ENCODE measurements around the gene PSMG1. TPM values are rescaled to one million over a fixed set of nuclear protein-coding genes. Genes with fewer than 3 reads are reported as not detected.
"Not testable (repeated sequence)": the region's sequence is repeated elsewhere in the genome, so short reads cannot be mapped to it uniquely, and the experiment has no call there.

The PSMG1 gene
- total RNA-seq, 1 donor from 2014 or later, result 18.2 TPM

DNA sequence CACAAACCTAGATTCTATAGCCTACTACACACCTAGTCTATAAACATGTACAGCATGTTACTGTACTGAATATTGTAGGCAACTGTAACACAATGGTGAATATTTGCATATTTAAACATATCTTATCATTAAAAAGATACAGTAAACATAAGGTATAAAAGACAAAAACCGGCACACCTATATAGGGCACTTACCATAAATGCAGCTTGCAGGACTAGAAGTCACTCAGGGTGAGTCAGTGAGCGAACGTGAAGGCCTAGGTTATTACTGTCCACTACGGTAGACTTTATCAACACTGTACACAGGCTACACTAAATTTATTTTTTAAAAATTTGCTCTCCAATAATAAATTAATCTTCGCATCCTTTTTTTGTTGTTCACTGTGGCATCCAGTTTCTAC is 13.3 kb downstream of the PSMG1 start:
- intact Hi-C loops (cut with DNase I), result no loop called here
- DNase-seq (ENCODE audit: low spot score) (no peak), ATAC-seq (no peak)

DNA sequence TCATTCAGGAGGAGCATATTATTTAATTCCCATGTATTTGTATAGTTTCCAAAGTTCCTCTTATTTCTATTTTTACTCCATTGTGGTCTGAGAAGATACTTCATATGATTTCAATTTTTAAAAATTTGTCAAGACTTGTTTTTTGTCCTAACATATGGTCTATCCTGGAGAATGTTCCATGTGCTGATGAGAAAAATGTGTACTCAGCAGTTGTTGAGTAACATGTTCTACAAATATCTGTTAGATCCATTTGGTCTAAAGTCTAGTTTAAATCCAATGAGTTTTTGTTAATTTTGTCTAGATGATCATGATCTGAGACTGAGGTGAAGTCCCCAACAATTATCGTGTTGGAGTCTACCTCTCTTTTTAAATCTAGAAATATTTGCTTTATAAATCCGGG is 14.5 kb downstream of the PSMG1 start:
- intact Hi-C loops (cut with DNase I), result no loop called here
- no peak for DNase-seq (ENCODE audit: low spot score)
- ATAC-seq, result no peak

DNA sequence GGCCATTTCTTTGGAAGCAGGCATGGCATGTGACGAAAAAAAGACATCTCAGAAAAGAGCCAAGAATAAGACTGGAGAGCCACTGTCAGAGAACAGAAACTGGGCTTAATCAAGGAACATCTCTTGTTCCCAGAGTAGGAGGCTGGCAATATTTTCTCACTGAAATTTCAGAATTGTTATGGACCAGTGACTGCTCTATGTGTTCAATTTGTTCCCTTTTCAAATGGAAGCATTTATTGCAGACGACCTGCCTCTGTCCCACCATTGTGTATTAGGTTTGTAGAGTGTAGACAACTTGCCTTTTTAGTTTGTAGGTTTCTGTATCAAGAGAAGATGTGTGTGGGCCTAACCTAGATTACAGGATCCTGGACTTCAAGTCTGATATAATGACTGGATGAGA is 18.7 kb downstream of the PSMG1 start:
- DNase-seq (ENCODE audit: low spot score), result no peak
- no peak for ATAC-seq
- intact Hi-C loops (cut with DNase I), result no loop called here

GRCh38 chr21:39161064-39161463 is 22.2 kb downstream of the PSMG1 start:
- DNase-seq (ENCODE audit: low spot score), result no peak
- ATAC-seq, result no peak
- intact Hi-C loops (cut with DNase I), result no loop called here

- intact Hi-C loops (cut with DNase I), result no loop called here
- no peak for DNase-seq (ENCODE audit: low spot score)
- ATAC-seq, result no peak
Observed at GRCh38 chr21:39159342-39160063, 23.7 kb downstream of the PSMG1 start.

DNA sequence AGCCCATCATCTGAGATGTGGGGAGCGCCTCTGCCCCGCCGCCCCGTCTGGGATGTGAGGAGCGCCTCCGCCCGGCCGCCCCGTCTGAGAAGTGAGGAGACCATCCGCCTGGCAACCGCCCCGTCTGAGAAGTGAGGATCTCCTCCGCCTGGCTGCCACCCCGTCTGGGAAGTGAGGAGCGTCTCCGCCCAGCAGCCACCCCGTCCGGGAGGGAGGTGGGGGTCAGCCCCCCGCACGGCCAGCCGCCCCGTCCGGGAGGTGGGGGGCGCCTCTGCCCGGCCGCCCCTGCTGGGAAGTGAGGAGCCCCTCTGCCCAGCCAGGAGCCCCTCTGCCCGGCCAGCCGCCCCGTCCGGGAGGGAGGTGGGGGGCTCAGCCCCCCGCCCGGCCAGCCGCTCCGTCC is 26.0 kb downstream of the PSMG1 start:
- intact Hi-C loops (cut with DNase I); ATAC-seq; DNase-seq (ENCODE audit: low spot score): not testable (repeated sequence)

GRCh38 chr21:39156024-39156423 is 27.2 kb downstream of the PSMG1 start:
- no peak for DNase-seq (ENCODE audit: low spot score)
- intact Hi-C loops (cut with DNase I), result no loop called here
- ATAC-seq, result no peak

- DNase-seq (ENCODE audit: low spot score) (no peak), ATAC-seq (no peak)
- intact Hi-C loops (cut with DNase I), result no loop called here
Observed at GRCh38 chr21:39155578-39155977, 27.7 kb downstream of the PSMG1 start.

GRCh38 chr21:39153842-39154241 is 29.4 kb downstream of the PSMG1 start:
- DNase-seq (ENCODE audit: low spot score) (no peak), ATAC-seq (no peak)
- intact Hi-C loops (cut with DNase I), result no loop called here

DNA sequence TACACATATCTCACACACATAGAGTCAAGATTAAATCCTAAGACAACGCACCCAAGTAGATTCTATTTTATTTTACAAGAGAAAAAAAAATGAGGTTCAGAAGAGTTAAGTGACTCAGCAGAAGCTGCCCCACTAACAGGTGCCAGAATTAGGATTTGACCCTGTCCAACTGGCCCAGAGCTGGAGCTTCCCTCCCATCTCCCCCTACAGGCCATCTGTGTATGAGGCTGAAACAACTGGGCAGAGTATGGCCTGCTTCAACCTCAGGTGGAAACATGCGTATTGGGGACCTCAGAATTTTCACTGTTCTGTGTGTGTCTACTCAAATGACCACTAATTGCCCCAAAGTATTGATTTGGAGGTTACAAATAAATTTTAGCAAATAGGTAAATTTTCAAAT is 29.9 kb downstream of the PSMG1 start:
- no peak for ATAC-seq
- DNase-seq (ENCODE audit: low spot score), result no peak
- intact Hi-C loops (cut with DNase I), result no loop called here

GRCh38 chr21:39152271-39152670 is 31.0 kb downstream of the PSMG1 start:
- DNase-seq (ENCODE audit: low spot score) (no peak), ATAC-seq (no peak)
- intact Hi-C loops (cut with DNase I), result no loop called here

GRCh38 chr21:39150877-39151276 is 32.4 kb downstream of the PSMG1 start:
- ATAC-seq, result no peak
- intact Hi-C loops (cut with DNase I), result no loop called here
- DNase-seq (ENCODE audit: low spot score), result no peak

DNA sequence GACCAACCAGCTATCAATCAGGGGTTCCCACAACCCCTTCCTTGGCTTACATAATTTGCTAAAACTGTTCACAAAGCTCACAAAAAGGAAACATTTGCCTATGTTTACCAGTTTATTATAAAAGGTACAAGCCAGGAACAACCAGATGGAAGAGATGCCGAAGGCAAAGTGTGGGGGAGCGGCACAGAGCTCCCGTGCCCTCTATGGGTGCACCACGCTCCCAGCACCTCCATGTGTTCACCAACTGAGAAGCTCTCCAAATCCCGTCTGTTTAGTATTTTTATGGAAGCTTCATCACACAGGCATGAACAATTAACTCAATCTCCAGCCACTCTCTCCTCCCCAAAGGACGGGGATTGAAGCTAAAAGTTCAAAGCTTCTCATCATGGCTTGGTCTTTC is 32.9 kb downstream of the PSMG1 start:
- ATAC-seq (no peak), DNase-seq (ENCODE audit: low spot score) (no peak)
- intact Hi-C loops (cut with DNase I), result no loop called here

DNA sequence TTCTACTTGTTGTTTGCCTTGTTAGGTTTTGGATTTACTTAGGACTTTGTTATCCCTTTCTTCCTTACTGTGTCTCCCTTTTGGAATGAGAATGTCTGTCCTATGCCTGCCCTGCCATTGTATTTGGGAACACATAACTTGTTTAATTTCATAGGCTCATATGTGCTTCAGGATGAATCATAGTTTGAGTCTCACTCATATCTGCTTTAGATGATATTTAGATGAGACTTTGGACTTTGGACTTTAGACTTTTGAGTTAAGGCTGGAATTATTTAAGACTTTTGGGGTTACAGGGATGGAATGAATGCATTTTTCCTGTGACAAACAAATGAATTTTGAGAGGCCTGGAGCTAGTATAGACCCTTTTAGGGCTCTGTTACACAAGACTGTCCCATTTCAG is 33.4 kb downstream of the PSMG1 start:
- DNase-seq (ENCODE audit: low spot score) (no peak), ATAC-seq (no peak)
- intact Hi-C loops (cut with DNase I), result no loop called here

DNA sequence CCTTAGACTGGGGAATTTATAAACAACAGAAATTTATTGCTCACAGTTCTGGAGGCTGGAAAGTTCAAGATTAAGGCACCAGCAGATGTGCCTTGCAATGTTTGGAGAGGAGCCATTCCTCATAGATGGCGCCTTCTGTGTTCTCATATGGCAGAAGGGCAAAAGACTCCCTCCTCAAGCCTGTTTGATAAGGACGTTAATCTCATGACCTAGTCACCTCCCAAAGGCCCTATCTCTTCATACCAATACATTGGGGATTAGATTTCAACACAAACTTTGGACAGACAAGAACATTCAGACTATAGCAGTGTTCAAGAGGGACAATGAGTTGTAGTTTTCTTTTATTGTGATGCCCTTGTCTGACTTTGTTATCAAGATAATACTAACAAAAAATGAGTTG is 34.3 kb downstream of the PSMG1 start:
- ATAC-seq (no peak), DNase-seq (ENCODE audit: low spot score) (no peak)
- intact Hi-C loops (cut with DNase I), result no loop called here

GRCh38 chr21:39144191-39144590 is 39.1 kb downstream of the PSMG1 start:
- intact Hi-C loops (cut with DNase I), result no loop called here
- ATAC-seq (no peak), DNase-seq (ENCODE audit: low spot score) (no peak)

- intact Hi-C loops (cut with DNase I), result no loop called here
- no peak for DNase-seq (ENCODE audit: low spot score)
- no peak for ATAC-seq
Observed at GRCh38 chr21:39142972-39143371, 40.3 kb downstream of the PSMG1 start.

GRCh38 chr21:39141502-39141901 is 41.7 kb downstream of the PSMG1 start:
- ATAC-seq (no peak), DNase-seq (ENCODE audit: low spot score) (no peak)
- intact Hi-C loops (cut with DNase I), result no loop called here

- DNase-seq (ENCODE audit: low spot score) (no peak), ATAC-seq (peak; percentile 76)
- intact Hi-C loops (cut with DNase I), result loop anchor here (10.0 kb wide), 1 partner anchor 403 kb away; no protein-coding TSS in a partner anchor
Observed at GRCh38 chr21:39137248-39138178, 45.7 kb downstream of the PSMG1 start.

DNA sequence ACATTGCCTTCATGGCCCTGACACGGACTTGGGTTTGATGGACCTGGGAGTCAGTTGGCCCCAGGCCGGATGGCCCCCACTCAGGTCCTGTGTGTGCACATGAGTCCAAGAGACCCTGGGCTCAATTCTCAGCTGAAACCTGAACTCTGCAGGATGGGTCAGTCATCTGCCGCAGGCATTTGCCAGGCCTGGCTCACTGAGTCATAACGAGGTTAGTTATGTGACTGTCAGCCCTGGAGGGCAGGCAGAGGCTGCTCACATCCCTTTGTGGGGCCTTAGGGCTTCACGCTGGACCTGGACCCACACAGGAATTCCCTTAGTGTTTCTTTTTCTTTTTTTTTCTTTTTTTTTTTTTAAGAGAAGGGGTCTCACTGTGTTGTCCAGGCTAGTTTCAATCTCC is 46.5 kb downstream of the PSMG1 start:
- DNase-seq (ENCODE audit: low spot score), result no peak
- intact Hi-C loops (cut with DNase I), result loop anchor here (10.0 kb wide), 1 partner anchor 402 kb away; no protein-coding TSS in a partner anchor
- ATAC-seq, result peak; percentile 8

Data from sciatic nerve (tissue), 2 donors.